ENCODE results near the gene CTAGE4.
"Not testable (repeated sequence)": the region's sequence is repeated elsewhere in the genome, so short reads cannot be mapped to it uniquely, and the experiment has no call there.

Gene CTAGE4

GRCh38 chr7:144183166-144183565 lies at the start of gene CTAGE4:
CTAGE4 (plus strand) TSS chr7:144183466; CDS start chr7:144183504, 38 bp downstream.
- DNase-seq: not testable (repeated sequence)

GRCh38 chr7:144134116-144134515 lies 49.1 kb upstream of the CTAGE4 start:
- no peak for DNase-seq

- no peak for DNase-seq
Measured at GRCh38 chr7:144137501-144137900, 45.8 kb upstream of the CTAGE4 start.

GRCh38 chr7:144142187-144142586 lies 41.1 kb upstream of the CTAGE4 start:
- DNase-seq: no peak

GRCh38 chr7:144144426-144144825 lies 38.8 kb upstream of the CTAGE4 start:
- DNase-seq: no peak

GRCh38 chr7:144148224-144148827 lies 34.9 kb upstream of the CTAGE4 start:
- DNase-seq: no peak

GRCh38 chr7:144158861-144159260 lies 24.4 kb upstream of the CTAGE4 start:
- DNase-seq: no peak

- DNase-seq: no peak
Measured at GRCh38 chr7:144164784-144165183, 18.5 kb upstream of the CTAGE4 start.

GRCh38 chr7:144171594-144172350 lies 11.5 kb upstream of the CTAGE4 start:
- DNase-seq: not testable (repeated sequence)

GRCh38 chr7:144174613-144175012 lies 8.7 kb upstream of the CTAGE4 start:
- DNase-seq: no peak

- not testable (repeated sequence) for DNase-seq
Measured at GRCh38 chr7:144178380-144179164, 4.7 kb upstream of the CTAGE4 start.

GRCh38 chr7:144179165-144179479 lies 4.1 kb upstream of the CTAGE4 start:
- DNase-seq: not testable (repeated sequence)

GRCh38 chr7:144187848-144188247 lies 4.6 kb downstream of the CTAGE4 start:
- not testable (repeated sequence) for DNase-seq

GRCh38 chr7:144188578-144189171 lies 5.4 kb downstream of the CTAGE4 start:
- not testable (repeated sequence) for DNase-seq

- DNase-seq: not testable (repeated sequence)
Measured at GRCh38 chr7:144193782-144194181, 10.5 kb downstream of the CTAGE4 start.

GRCh38 chr7:144194453-144194852 lies 11.2 kb downstream of the CTAGE4 start:
- not testable (repeated sequence) for DNase-seq

GRCh38 chr7:144195212-144195872 lies 12.1 kb downstream of the CTAGE4 start, which contains the start of gene ARHGEF35:
ARHGEF35 (minus strand) TSS chr7:144195833; CDS start chr7:144188383, 7,450 bp downstream.
- DNase-seq: not testable (repeated sequence)

- DNase-seq: not testable (repeated sequence)
Measured at GRCh38 chr7:144198934-144199333, 15.7 kb downstream of the CTAGE4 start.

- DNase-seq: not testable (repeated sequence)
Measured at GRCh38 chr7:144201978-144202377, 18.7 kb downstream of the CTAGE4 start.

- DNase-seq: not testable (repeated sequence)
Measured at GRCh38 chr7:144203086-144203485, 19.8 kb downstream of the CTAGE4 start.

GRCh38 chr7:144205306-144205705 lies 22.0 kb downstream of the CTAGE4 start:
- not testable (repeated sequence) for DNase-seq

- DNase-seq: not testable (repeated sequence)
Measured at GRCh38 chr7:144217200-144217599, 33.9 kb downstream of the CTAGE4 start.

Measured in NCI-H187 treated with DMSO at 0.1 percent for 48 hours (cell line).